Activated T-cell treated with anti-CD3 and anti-CD28 coated beads, Interleukin-2, amount 50 U/mL, for 1 hour (primary cell): Measurements from ENCODE around the gene GPD1.

Source experiments
- DNase-seq: peaks from one replicate; pipeline ENCODE4 v3.0.0-alpha.2; 2020

The GPD1 gene

DNA sequence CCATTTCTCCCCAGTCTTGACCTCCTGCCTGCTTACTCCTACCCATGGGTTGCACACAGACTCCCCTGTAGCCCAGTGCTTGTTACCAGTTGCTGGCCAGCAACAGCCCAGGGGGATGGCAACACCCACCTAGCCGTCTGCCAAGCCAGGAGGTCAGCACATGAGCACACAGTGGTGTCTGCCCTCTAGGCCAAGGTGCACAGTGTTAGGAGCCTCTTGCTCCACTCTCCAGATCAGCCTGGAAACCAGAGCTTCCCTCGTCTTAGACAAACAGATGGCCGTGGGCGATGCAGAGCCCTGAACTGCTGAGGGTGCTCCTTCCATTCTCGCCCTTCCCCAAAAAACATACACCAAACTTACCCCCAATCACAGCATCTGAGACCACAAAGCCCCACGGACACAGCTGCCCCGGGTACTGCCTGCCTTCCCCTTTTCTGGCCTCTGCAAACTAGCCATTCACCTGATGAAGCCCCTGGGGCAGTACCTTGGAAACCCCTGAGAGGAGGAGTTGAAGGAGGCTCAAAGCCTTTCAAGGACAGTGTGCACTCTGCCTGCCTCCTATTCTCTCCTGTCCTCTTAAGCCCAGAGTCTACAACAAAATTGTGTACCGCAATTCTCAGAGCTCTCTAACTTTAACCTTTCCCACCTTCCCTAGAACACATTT is 1.0 kb upstream of the GPD1 start:
- no peak for DNase-seq

DNA sequence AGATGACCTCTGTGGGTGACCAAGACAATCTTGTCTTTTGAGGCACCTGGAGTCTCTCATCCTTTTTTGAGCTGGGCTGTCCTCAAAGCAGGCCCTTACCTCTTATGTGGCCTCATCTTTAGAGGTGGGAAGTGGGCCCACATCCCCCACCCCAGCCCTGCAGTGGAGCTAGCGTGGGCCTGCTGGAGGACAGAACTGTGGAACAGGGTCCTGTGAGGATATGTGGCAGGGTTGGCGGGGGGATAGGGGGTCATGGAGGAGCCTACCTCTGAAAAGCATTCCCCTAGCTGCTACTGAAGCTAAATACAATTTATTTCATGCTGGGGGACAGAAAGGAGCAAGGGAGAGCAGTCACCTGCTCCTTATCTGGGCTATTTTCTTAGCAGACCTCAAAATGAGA is 457 bp upstream of the GPD1 start:
- no peak for DNase-seq

DNA sequence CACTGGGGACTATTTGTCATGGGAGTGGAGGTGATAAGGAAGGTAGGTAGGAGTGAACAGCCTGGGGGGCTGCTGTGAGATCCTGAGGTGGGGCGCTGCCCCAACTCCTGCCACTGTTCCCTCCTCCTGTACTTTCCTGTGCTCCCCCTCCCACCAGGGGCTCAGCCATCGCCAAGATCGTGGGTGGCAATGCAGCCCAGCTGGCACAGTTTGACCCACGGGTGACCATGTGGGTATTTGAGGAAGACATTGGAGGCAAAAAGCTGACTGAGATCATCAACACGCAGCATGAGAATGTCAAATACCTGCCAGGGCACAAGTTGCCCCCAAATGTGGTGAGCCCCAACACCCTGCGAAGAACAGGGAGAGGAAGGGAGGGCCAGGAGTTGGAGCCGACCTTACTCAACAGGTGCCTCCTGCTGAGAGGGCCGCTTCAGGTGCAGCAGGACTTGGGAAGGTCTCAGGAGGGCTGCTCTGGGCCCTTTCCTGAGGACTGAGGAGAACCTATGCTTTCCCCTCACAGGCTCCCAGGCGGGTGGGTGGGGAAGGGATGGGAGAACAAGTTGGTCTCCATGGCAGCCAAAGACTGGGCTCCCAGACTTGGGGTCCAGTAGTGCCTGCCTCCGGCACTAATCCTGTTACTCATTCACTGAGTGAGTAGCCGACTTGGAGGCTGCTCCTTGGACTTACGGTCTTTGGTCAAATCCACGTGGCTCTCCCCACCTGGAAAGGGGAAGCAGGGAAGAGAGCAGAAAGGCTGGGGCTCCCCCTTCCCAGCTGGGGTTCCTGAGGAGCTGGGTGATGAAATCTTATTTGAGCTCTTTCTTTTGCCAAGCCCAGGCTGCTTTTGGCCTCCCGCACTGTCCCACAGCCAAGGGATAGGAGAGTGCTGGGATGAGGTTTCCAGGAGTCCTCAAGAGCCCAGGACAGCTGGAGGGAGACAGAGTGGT is 884 bp downstream of the GPD1 start:
- DNase-seq = no peak

DNA sequence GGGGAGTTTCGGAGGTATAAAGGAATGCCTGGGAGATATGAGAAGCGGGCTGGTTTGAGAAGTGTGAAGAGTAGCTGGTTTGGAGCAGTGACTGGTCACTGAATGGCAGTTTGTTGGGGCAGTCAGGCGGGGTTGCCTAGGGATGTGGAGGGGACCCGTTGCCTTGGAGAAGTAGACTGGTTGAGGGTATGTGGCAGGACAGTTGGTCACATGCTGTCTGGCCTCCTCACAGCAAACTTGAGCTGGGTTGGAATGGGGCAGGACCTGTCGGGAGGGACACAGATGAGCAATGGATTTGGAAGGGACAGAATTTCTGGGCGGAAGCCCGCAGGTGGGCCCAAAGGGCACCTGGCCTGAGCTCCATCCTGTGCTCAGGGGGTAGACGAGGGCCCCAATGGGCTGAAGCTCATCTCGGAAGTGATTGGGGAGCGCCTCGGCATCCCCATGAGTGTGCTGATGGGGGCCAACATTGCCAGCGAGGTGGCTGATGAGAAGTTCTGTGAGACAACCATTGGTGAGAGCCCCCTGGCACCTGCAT is 2.2 kb downstream of the GPD1 start:
- no peak for DNase-seq

GRCh38 chr12:50106907-50107306 is 3.1 kb downstream of the GPD1 start:
- DNase-seq = no peak

- no peak for DNase-seq
Observed at GRCh38 chr12:50107416-50108268, 3.8 kb downstream of the GPD1 start.

- DNase-seq = no peak
Observed at GRCh38 chr12:50109319-50109718, 5.5 kb downstream of the GPD1 start.

DNA sequence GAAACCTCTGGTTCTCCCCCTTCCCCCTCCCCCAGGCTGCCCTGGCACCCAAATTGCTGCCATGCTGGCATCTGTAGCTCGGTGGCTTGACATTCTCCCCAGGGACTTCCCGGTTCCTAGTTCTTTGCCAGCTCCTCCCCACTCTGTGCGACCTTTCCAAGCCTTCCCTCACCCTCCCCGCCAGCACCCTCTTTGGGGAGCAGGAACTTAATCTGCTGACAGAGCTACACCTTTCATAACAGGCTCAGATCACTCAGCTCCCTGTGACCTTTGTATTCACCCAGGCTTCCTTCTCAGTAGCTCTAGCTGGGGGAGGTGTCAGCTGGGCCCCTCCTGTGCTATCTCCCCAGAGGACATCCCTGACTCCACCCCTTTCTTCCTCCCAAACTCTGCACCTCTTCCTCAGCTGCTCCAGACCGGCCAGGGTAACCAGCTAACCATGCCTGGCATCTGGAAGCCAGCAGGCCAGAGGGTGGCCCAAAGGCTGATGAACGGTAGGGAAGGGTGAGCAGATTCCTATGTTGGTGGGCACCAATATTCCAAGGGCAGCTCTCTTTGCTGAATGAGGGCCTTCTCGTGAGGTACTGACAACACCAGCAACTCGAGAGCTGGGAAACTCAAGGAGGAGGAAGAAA is 6.4 kb downstream of the GPD1 start:
- no peak for DNase-seq

GRCh38 chr12:50110762-50111351 is 7.0 kb downstream of the GPD1 start:
- no peak for DNase-seq

DNA sequence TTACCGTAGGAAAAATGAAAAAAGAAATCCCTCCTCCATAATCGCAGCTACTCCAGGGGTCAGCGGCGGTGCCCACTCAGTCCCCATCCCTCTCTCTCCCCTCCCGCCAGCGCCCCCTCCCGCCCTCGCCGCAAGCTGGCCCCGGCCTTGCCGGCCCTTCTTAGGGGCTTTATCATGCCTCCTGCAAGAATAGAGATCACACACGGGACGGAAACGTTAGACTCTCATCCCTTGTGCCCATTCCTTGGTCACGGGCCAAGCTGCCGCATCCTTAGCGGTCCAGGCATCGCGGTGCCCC is 7.5 kb downstream of the GPD1 start:
- DNase-seq = no peak

GRCh38 chr12:50111693-50112455 is 8.1 kb downstream of the GPD1 start, which contains the start of gene COX14:
Gene COX14 (plus strand): TSS chr12:50112236. CDS start chr12:50120044, 7,808 bp downstream.
- DNase-seq = peak; percentile 99

DNA sequence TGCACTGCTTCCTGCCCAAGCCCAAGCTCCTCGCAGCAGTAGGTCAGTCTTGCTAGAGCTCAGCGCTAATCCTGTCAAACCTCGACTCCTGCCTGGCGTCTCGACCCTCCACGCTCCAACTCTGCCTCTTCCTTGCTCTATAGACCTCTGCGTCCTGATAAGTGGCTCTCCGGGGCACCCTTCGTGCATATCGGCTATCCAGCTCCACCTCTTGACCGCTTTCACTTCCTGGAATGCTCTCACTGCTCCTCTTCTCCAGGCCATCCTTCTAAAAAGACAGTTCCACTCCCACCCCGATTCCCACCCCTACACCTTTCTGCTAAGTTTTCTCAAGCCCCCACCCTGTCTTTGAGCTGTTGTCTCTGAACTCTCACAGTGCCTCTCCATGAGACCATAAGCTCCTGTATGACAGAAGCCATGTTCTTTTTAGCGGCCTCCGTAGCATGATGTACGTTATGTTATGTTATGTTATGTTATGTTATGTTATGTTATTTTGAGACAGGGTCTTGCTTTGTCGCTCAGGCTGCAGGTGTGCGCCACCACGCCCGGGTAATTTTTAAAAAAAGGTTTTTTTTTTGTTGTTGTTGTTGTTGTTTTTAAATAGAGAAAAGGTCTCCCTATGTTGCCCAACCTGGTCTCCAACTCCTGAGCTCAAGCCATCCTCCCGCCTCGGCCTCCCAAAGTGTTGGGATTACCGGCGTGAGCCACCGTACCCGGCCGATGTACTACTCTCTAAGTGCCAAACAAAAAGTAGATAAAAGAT is 8.8 kb downstream of the GPD1 start:
- no peak for DNase-seq

DNA sequence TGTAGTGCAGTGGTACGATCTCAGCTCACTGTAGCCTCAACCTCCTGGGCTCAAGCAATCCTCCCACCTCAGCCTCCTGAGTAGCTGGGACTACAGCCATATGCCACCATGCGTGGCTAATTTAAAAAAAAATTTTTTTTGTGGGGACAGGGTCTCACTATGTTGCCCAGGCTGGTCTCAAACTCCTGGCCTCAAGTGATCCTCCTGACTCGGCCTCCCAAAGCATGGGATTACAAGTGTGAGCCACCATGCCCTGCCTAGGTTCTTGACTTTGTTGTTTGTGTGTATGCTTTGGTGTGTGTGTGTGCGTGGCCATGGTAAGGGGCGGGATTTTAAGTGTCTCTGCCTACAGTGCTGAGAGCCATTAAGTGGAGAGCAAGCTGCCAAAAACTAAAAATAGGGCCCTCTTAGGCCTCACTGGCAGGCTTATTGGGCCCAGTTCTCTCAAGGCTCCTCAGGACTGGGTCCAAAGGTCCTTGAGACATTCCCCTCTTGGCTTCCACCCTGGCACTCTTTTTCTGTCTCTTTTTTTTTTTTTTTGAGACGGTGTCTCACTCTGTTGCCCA is 13.3 kb downstream of the GPD1 start:
- no peak for DNase-seq

DNA sequence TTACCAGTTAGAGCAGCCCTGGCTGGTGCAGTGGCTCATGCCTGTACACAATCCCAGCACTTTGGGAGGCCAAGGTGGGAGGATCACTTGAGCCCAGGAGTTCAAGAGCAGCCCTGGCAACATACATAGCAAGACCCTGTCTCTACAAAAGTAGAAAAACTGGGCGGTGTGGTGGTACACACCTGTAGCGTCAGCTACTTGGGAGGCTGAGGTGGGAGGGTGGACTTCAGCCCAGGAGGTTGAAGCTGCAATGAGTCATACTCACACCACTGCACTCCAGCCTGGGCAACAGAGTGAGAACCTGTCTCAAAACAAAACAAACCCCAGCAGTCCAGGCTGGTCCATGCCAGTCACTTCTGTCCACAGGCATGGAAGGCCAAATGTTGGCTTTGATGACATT is 15.6 kb downstream of the GPD1 start:
- DNase-seq = no peak

- DNase-seq = no peak
Observed at GRCh38 chr12:50120521-50120920, 16.7 kb downstream of the GPD1 start.

GRCh38 chr12:50120953-50121352 is 17.1 kb downstream of the GPD1 start:
- no peak for DNase-seq

DNA sequence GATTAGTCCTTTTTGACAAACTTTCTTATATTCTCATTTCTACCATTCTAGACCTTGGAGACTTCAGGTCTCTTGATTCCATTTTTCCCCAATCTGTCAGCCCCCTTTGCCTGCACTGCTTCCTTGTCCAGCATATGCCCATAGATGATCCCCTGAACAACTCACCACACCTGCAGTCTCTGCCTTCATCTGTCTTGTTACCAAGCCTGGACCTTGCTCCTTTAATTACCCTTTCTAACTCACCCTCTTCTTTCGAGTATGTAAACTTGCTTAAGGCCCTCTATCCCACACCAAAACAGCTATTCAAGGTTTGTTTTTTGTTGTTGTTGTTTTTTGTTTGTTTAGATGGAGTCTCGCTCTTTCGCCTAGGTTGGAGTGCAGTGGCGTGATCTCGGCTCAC is 17.8 kb downstream of the GPD1 start:
- DNase-seq = no peak

GRCh38 chr12:50123203-50123602 is 19.4 kb downstream of the GPD1 start:
- no peak for DNase-seq

- DNase-seq = no peak
Observed at GRCh38 chr12:50127546-50127945, 23.7 kb downstream of the GPD1 start.

- DNase-seq = no peak
Observed at GRCh38 chr12:50129290-50129689, 25.5 kb downstream of the GPD1 start.
